ENCODE measurements around the gene UBE2A. TPM values are rescaled to one million over a fixed set of nuclear protein-coding genes. Genes with fewer than 3 reads are reported as not detected.

The UBE2A gene
- total RNA-seq, 6 donors from 2014 or later: 15.0 to 48.6 (median 40.8) TPM

Other genes starting within 250 kb of the UBE2A start
- 10 to 100 TPM; 11.2 to 27.8 (median 15.8) TPM for gene SLC25A43, start 175.2 kb upstream of the UBE2A start, total RNA-seq
- gene SLC25A5, start 106.1 kb upstream of the UBE2A start, total RNA-seq: 100 to 1,000 TPM; 180 to 494 (median 325) TPM
- gene STEEP1, start 9.2 kb upstream of the UBE2A start, total RNA-seq: 10 to 100 TPM; 22.1 to 55.5 (median 26.8) TPM
- gene NKRF, start 31.9 kb downstream of the UBE2A start, total RNA-seq: 10 to 100 TPM in 1 of 6 donors, 1 to 10 TPM in 5; 3.9 to 10.5 (median 7.0) TPM
- 10 to 100 TPM; 12.3 to 27.2 (median 21.4) TPM for gene SEPTIN6, start 118.6 kb downstream of the UBE2A start, total RNA-seq
- gene SOWAHD, start 184.0 kb downstream of the UBE2A start, total RNA-seq: 10 to 100 TPM in 1 of 6 donors, 1 to 10 TPM in 5; 3.2 to 11.6 (median 4.1) TPM
- gene RPL39, start 217.1 kb downstream of the UBE2A start, total RNA-seq: 1,000 to 10,000 TPM in 4 of 6 donors, 100 to 1,000 TPM in 2; 332 to 2,261 (median 1,214) TPM